Measurements from ENCODE around the gene KCNJ14.

Gene KCNJ14

GRCh38 chr19:48455171-48455907, at the start of gene KCNJ14:
TSS of gene KCNJ14 (plus strand) at chr19:48455574. CDS start at chr19:48461725, 6,151 bp downstream.
- no peak for DNase-seq

DNA sequence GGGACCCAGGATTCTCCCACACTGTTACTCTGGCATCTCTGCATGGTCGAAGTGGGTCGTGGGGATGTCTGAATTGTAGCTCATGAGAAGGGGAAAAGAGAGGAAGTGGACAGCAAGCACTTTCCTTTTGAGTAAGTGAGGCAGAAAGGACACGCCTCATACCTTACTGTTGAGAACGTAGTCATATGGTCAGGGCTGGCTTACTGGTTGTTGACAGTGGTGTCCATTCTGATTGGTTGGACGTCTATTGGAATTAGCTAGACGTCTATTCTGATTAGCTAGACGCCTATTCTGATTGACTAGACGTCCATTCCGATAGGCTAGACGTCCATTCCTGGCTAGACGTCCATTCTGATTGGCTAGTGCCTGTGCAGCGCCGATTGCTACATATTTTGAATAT, 49.5 kb upstream of the KCNJ14 start:
- DNase-seq: no peak

- DNase-seq: no peak
Measured at GRCh38 chr19:48413879-48414587, 41.3 kb upstream of the KCNJ14 start.

- peak in 1 of 2 donors; percentile 71 for DNase-seq
Measured at GRCh38 chr19:48415395-48415794, 40.0 kb upstream of the KCNJ14 start.

DNA sequence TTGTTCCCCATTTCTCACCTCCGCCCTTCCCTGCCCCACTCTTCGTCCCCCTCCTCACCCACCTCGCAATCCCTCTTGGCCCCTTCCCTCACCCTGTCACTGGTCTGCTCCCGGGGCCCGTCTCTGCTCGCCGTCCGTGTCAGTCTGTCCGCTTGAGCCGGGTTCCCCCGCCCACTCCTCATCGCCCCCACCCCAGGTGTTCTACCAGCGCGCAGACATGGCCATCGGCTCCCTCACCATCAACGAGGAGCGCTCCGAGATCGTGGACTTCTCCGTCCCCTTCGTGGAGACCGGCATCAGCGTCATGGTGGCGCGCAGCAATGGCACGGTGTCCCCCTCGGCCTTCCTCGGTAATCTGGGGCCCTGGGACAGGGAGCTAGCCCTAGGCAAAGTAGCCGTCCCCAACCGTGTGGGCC, 39.6 kb upstream of the KCNJ14 start:
- DNase-seq: no peak

DNA sequence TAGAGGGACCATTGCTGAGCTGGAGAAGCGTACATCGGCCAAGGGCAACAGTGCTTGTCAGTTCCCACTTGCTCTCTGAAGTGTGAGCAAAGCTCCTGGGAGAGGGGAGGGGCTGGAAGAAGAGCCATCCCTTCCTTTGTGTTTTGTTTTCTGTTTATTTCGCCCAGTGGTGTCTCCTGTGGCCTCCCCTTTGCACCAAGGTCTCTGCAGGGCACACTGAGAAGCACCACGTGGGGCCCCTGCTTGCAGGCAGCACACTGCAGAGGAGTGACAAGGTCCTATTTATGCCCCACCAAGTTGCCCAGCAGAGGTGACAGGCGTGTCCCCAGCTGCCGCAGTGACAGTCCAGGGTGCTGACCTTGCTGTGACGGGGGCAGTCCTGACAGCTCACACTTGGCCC, 38.0 kb upstream of the KCNJ14 start:
- no peak for DNase-seq

DNA sequence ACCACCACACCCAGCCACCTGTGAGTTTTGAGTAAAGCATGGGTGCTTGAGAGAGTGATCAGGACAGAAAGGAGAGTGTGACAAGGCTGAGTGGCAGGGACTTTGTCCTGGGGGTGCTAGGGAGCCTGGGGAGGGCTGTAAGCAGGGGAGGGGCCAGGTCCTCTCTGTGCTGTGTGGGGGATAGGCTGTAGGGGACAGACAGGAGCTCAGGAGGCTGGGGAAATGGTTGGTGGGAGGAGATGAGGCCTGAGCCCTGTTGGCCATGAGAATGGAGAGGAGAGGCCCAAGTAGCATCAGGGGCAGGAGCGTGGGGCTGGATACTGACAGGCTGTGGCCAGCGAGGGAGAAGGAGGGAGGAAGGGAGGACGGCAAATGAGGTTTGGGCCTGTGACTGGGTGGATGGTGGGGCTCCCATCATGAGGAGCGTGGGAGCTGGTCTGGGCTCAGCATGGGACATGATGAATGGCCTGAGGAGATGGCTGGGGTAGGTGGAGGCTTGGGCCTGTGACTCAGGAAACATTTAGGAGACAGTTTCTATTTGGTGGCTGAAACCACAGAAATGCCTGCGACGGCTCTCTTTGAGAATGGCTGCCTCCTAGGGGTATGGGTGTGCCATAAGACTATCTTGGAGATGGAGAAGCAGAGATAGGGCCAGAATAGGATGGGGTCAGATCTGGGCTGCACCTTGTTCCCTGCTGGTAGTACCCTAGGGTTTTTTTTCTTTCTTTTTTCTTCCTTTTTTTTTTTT, 36.9 kb upstream of the KCNJ14 start:
- no peak for DNase-seq

GRCh38 chr19:48419158-48419920, 36.0 kb upstream of the KCNJ14 start:
- peak; percentile 29 to 63 for DNase-seq

DNA sequence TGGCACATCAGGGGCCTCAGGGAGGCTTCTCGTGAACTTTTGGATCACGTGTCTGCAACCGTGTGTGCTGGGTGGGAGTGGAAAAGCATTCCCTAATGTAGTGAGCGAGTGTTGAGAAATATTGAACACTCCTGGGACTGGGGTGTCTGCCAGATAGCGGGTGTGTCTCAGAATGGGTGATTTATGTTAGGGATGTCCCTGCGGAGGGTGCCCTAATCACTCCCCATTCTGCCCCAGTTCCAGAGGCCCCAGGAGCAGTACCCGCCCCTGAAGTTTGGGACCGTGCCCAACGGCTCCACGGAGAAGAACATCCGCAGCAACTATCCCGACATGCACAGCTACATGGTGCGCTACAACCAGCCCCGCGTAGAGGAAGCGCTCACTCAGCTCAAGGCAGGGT, 33.8 kb upstream of the KCNJ14 start:
- DNase-seq: no peak

GRCh38 chr19:48424694-48425219, 30.6 kb upstream of the KCNJ14 start:
- DNase-seq: peak; percentile 16 to 30

GRCh38 chr19:48428670-48429069, 26.7 kb upstream of the KCNJ14 start:
- DNase-seq: no peak

DNA sequence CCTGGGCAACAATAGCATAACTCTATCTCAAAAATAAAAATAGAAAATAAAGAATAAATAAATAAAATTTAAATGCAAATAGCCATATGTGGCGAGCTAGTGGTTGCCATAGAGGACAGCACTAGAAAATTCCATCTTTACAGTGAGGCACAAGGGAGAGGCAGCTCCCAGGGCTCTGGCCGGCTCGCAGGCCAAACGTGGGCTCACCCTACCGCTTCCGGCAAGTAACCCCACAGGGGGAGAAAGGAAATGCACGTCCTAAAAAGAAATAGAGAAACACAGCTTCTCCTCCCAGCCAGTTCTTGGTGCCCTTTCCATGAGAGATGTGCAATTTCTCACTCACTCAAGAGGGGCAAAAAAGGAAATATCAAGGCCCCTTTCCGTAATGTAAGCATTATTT, 22.0 kb upstream of the KCNJ14 start:
- DNase-seq: peak in 1 of 2 donors; percentile 2

- no peak for DNase-seq
Measured at GRCh38 chr19:48436586-48436985, 18.8 kb upstream of the KCNJ14 start.

GRCh38 chr19:48441360-48442050, 13.9 kb upstream of the KCNJ14 start:
- no peak for DNase-seq

GRCh38 chr19:48442116-48443035, 13.0 kb upstream of the KCNJ14 start:
- DNase-seq: no peak

GRCh38 chr19:48443256-48443655, 12.1 kb upstream of the KCNJ14 start:
- no peak for DNase-seq

DNA sequence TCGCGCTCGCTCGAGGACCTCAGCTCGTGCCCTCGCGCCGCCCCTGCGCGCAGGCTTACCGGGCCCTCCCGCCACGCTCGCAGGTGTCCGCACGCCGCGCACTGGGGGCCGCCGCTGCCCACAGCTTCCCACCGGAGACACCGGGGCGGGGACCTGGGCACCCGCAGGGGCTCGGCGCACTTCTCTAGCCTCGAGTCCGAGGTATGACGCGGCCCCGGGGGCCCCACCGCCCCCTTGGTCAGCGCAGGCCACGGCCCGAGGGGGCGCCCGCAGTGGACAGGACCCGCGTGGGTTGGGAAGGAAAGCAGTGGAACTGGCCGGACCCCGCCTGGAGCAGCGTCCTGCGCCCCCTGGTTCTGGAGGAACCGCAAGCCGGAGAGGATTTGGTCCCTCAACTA, 11.6 kb upstream of the KCNJ14 start:
- DNase-seq: no peak

GRCh38 chr19:48444129-48444935, 11.0 kb upstream of the KCNJ14 start:
- no peak for DNase-seq

GRCh38 chr19:48444936-48445200, 10.5 kb upstream of the KCNJ14 start:
- DNase-seq: no peak

DNA sequence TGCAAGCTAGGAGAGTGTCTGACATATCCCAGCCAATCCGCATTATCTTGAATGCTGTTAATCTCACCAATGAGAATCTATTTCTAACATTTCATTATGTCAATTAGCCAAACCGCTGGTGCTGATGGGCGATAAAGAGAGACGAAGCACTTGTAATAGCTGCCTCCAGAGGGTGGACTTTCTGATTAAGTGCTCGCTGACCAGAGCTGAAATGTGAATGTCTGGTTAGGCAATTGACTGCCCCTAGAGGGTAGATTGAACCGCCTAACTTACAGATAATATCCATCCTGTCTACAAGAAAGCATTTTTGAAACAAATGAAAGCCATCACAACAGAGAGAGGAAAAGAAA, 10.1 kb upstream of the KCNJ14 start:
- DNase-seq: no peak

Measured in bone marrow (tissue), 2 donors.